Measurements from ENCODE around the gene SP4.

DNA sequence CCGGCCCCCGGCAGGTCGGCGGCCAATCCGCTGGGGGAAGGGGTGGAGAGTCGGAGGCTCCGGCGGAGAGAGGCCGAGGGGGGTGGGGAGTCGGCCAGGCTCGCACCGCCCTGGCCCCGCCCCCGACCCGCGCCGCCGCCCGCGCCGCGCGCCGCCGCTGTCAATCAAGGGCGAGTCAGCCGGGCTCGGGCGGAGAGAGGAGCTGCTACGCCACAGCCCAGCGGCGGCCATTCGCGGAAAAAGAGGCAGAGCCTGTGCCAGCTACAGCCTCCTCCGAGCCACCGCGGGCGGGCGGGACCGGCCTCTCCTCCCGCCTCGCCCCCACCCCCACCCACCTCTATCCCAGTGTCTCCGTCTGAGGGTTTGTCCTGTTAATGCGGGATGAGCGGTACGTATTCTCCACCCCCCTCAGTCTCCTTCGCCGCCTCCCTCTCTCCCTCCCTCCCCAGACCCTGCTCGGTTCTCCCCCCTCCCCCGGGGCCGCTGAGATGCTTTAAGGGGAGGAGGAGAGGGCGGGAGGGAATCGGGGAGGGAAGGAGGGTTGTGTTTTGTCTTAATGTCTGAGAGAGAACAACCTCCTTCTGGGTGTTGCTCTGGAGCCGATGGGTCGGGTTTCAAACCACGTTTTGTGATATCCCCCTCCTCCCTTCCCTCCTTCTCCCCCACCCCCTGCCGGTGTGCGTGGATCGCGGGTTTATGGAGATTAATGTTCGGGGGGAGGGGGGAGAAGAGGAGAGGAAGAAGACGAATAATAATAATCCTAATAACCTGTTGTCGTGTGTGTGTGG lies at the start of gene SP4:
- TF ChIP-seq, protein P1, sequence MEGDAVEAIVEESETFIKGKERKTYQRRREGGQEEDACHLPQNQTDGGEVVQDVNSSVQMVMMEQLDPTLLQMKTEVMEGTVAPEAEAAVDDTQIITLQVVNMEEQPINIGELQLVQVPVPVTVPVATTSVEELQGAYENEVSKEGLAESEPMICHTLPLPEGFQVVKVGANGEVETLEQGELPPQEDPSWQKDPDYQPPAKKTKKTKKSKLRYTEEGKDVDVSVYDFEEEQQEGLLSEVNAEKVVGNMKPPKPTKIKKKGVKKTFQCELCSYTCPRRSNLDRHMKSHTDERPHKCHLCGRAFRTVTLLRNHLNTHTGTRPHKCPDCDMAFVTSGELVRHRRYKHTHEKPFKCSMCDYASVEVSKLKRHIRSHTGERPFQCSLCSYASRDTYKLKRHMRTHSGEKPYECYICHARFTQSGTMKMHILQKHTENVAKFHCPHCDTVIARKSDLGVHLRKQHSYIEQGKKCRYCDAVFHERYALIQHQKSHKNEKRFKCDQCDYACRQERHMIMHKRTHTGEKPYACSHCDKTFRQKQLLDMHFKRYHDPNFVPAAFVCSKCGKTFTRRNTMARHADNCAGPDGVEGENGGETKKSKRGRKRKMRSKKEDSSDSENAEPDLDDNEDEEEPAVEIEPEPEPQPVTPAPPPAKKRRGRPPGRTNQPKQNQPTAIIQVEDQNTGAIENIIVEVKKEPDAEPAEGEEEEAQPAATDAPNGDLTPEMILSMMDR (IDR thresholded peaks at IDR 0.05): no peak
- no peak for TF ChIP-seq POLR2A (IDR thresholded peaks at IDR 0.05)

All from transverse colon (tissue), 3 donors.